Smooth muscle cell of the brain vasculature (primary cell): Measurements from ENCODE around the gene FXYD1.
"Not testable (repeated sequence)": the region's sequence is repeated elsewhere in the genome, so short reads cannot be mapped to it uniquely, and the experiment has no call there.

Experiments
- DNase-seq: peaks from one replicate; pipeline ENCODE4 v3.0.0-alpha.2; 2012; ENCODE audit warnings: low read depth, low spot score

The FXYD1 gene

DNA sequence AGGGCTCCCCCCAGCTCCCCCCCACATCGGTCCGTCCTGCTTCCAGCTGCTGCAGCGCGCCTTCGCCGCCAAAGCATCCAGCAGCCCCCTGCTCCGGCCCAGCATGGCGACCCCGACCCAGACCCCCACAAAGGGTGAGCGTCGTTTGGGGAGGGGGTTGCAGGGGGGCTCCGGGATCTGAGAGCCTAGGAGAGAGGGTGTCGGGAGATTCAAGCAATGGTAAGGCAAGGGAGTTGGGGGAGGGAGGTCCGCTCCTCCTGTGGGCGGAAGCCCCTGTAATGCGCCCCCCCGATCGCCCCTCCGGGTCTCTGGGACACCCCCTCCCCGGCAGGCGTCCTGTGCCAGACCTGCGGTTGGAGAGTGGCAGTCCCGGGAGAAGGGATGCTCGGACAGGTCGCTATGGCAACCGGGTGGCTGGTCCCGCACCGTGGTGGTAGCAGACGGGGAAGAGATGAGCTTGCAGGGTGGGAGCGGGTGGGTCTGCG lies 4.6 kb downstream of the FXYD1 start, which contains the start of gene FXYD7:
Gene FXYD7 (plus strand): TSS at position 25 of the 485 bp plus-strand sequence. CDS start 79 bp downstream, at position 104.
- no peak for DNase-seq

- no peak for DNase-seq
Observed at GRCh38 chr19:35143818-35144217, 5.2 kb downstream of the FXYD1 start.

DNA sequence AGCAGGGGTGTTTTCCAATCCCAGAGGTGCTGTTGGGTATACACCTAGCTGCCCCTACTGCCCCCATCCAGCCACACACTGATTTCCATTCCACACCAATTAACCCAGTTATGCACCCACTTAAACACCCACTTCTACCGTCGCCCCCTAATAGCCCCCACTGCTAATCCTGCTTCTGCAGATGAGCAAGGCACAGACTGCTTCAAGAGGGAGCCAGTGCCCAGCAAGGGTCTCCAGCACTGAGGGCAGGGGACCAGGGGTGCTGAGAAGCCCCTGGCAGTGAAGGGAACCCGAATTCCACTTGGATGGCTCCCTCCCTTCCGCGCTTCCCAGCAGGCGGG lies 5.6 kb downstream of the FXYD1 start:
- no peak for DNase-seq

- no peak for DNase-seq
Observed at GRCh38 chr19:35144600-35145436, 6.2 kb downstream of the FXYD1 start.

DNA sequence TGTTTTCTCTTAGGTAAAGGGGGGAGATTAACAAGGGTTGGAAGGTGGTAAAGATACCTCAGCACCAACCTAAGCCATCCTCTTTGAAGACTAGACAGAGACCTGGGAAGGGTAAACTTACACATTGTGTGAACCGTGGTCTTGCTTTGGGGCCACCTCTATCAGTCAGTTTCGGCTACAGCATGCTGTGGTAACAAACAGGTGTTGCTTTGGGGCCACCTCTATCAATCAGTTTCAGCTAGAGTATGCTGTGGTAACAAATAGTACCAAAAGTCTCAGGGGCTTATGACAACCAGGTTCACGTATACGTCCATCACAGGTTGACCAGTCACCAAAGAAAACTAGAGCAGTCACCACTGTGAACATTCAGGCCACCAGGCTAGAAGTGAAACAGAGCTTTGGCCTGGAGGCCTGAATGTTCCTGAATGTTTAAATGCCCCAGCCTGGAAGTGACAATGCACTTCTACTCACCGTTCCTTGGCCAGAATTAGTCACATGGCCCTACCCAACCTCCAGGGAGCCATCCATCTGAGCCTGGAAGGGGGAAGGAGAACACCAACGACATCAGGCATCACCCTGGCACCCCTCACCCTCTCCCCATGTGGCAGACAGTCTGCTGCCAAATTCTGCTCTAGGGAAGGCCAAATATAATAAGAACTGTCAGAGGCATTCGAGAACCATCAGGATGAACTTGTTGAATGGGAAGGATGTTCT lies 8.3 kb downstream of the FXYD1 start:
- no peak for DNase-seq

GRCh38 chr19:35149463-35149862 lies 10.8 kb downstream of the FXYD1 start:
- DNase-seq: no peak

DNA sequence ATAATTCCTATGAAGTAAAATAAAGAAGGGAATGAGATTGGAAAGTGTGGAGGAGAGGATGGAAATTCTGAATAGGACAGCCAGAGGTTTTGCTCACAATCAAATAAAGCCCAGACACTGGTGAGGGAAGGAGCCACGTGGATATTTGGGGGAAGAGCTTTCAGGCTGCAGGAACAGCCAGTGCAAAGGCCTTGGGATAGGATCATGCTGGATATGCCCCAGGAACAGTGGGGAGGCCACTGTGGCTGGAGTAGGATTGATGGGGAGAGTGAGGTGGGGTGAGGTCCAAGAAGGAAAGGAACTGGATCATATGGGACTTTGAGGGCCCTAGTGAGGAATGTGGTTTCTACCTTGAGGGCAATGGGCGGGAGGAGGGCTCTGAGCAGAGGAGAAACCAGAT lies 11.8 kb downstream of the FXYD1 start:
- no peak for DNase-seq

- DNase-seq: no peak
Observed at GRCh38 chr19:35151273-35152065, 12.8 kb downstream of the FXYD1 start.

GRCh38 chr19:35153129-35153522 lies 14.5 kb downstream of the FXYD1 start:
- not testable (repeated sequence) for DNase-seq

DNA sequence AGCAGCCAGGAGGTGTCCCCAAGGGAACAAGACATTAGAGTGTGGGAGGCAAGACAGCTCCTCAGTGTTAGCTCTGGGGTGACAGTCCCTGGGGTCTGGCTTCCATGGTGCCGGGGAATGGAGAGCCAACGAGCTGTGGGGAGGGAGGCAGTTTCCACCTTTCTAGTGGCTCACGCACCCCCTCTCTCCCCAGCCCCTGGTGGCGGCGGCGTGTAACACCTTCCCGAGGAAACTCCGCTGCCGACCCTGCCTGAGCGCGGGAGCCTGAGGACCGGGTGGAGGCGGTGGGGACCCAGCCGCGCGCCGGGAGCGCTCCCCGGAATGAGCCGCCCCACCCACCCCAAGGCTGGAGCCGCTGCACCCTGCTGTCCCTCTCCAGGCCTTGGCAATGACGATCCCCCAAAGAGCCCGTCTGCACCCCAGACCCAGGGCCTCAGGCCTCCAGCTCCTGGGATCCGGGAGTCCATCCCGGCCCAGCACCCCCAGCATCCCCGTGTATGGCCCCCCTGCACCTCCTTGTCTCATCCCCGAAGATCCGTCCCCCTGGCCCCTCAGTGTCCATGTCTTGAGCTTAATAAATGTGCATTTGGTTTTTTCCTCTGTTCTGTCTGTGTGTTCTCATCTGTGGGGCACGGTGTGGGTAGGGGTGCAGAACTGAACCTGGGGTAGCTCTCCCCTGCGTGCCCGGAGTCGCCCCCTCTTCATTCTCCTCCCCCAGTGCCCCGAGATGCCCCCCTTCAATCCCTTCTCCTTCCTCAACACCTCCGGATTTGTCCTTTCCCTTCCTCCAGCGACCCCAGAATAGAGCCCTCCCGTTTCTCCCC lies 15.3 kb downstream of the FXYD1 start:
- DNase-seq: no peak

DNA sequence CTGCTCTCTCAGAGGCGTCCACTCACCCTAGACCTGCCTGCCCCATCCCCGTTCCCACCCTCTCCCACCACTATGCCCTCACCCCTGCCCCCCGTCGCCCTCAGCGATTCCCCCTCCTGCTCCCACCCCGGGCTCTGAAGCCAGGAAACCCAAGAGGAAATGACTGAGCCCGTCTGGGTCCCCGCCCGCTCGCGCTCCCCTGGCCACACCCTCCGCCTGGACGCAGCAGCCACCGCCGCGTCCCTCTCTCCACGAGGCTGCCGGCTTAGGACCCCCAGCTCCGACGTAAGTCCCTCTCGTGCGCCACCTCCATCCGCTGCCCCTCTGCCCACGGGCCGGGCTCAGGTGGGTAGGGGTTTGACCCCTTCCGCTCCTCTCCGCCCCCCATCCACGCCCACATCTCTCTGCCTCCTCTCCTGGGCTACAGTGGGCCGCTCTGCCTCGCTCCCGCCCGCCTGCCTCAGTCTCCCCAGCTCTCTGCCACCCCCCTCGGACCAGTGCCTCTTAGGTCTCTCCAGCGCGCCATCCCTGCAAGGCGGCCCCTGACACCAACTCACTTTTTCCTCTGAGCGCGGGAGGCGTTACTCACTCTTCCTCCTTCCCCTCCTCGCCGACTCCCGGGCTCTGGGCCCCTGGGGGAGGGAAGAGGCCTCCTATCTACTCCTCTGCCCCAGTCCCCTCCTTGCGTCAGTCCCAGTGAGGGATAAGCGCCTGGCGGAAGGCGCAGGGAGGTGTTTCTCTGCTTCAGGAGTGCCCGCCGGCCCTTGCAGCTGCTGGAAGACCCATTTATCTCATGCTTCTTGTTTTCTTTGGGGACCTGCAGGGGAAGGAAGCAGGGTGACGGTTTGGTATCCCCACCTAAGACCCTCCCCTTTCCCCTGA lies 16.1 kb downstream of the FXYD1 start, which contains the start of gene FXYD5:
Gene FXYD5 (plus strand): TSS at position 211 of the 882 bp plus-strand sequence. CDS start 816 bp downstream, outside the sequence.
- DNase-seq: no peak

DNA sequence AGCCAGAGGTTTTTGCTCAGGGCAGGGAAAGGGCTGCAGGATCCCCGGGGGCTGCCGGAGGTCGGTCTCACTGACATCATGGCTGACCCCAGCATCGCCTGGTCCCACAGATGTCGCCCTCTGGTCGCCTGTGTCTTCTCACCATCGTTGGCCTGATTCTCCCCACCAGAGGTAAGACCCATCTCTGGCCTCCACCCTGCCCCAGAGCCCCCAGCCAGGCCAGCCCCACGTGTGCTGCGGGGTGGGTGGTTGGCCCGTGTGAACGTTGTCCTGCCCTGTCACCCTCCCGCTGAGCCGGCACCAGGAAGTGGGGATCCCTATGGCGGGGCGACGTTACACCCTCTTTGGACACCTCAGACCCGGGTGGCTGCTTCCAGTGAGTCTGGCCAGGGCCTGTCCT lies 16.8 kb downstream of the FXYD1 start:
- DNase-seq: no peak

GRCh38 chr19:35155981-35156672 lies 17.5 kb downstream of the FXYD1 start:
- no peak for DNase-seq

DNA sequence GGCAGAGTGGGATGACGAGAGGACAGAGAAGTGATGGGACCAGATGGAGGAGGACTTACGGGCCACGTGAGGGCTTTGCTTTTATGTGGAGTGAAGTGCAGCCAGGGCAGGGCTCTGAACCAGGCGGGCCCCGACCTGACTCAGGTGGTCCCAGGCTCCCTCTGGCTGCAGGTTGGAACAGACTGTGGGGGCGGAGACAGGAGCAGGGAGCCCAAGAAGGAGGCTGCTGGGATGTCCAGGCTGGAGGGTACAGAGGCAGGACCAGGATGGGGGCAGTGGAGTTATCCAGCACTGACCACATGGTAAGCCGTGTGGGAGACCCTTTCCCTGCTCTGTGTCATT lies 18.0 kb downstream of the FXYD1 start:
- DNase-seq: no peak

DNA sequence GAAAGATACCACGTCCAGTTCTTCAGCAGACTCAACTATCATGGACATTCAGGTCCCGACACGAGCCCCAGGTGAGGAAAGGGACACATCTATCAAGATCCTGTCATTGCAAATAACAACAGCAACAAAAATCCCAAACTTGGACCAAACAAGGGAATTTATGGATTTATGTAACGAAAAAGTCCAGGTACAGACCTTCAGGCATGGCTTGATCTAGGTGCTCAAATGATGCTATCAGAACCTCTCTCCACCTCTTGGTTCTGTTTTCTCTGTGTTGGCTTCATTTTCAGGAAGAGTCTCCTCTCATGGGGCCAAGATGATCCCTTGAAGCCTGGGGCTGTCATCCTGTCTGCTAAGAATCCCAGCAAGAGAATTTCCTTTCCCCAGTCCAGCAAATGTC lies 18.8 kb downstream of the FXYD1 start:
- no peak for DNase-seq

DNA sequence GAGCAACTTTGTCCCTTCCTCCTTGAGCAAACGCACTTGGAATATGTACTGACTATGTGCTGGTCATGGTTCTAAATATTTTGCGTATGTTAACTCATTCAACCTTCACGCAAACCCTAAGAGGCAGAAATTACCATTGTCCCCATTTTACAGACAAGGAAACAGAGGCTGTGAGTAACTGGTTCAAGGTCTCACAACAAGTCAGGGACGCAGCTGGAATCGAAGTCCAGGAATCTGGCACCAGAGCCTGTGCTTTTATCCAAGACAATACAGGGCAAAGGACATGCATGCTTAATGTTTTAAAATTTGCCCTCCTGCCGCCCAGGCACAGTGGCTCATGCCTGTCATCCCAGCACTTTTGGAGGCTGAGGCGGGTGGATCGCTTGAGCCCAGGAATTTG lies 21.0 kb downstream of the FXYD1 start:
- no peak for DNase-seq

DNA sequence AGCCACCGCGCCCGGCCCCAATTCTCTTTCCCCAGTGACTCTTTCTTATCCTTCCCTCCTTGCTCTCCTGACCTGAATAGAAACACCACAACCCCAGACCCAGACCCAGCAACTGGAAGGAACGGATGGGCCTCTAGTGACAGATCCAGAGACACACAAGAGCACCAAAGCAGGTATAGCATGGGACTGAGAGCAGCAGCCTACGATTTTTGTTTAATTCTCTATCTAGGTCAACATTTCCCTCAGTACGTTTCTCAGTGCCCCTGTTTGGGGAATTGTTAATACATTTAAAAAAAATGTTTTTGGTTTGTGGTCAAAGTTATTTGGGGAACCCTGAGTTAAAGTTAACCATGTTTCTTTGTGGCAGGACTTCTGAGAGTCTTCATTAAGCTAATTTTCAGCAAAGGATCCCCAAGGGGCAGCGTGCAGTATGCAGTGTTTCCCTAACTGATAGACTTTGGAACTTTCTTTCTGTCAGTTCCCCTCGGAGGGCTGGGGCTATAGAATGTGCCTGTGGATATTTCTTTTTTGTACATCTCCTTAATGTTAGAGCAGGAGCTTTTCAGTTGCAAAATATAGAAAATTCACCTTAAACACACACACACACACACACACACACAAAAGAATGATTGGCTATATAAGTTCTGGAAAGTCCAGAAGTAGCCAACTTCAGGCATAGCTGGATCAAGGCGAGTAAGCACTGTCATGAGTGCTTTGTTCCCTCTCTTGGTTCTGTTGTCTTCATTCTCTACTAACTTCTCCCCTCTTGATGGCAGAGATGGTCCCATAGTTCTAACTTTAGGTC lies 22.2 kb downstream of the FXYD1 start:
- no peak for DNase-seq

DNA sequence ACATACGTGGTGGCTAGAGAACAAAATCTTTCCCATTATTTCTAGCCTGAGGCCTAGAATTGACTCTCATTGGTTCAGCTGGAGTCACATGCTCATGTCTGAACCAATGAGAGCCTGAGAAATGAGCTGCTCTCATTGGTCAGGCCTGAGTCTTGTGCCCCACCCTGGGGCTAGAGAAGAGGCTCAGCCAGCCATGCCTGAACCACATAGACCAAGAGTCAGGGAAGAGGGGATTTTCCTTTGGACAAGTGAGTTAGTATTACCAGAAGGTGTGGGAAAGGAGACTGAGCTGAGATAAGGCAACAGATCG lies 22.8 kb downstream of the FXYD1 start:
- DNase-seq: no peak
